ENCODE measurements around the gene LCE3A. TPM values are rescaled to one million over a fixed set of nuclear protein-coding genes. Genes with fewer than 3 reads are reported as not detected.

The LCE3A gene
- total RNA-seq, 1 donor from 2014 or later: not detected

DNA sequence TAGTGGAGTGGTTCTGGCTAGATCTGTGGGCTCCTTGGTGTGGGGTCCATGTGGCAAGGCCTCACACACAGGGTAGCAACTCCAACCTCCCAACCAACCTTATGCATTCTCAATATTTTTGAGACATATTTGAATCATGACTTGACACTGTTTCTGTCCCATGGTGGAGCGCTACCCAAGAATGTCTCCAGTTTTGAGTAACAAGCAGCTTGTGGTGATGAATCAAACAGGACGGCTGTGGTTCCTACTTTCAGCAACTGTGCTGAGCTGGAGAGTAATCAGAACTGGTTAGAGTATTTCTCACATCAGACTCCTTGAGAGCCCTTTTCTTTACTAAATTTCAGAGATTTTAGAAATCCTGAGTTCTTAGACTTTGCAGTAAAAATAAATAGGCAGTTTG lies 45.7 kb downstream of the LCE3A start:
- no peak for DNase-seq
- H3K27me3 ChIP-seq (ENCODE audit: low read depth): peaks cover 12% of the 10 kb centered on the region
- H3K4me1 ChIP-seq: no peaks in the 10 kb centered on the region
- H3K27ac ChIP-seq (replicated peaks): no peak overlapping the region
- intact Hi-C loops (cut with micrococcal nuclease): no loop called here
- no peaks in the 10 kb centered on the region for H3K36me3 ChIP-seq
- H3K4me3 ChIP-seq: no peak overlapping the region
- no peaks in the 10 kb centered on the region for H3K9me3 ChIP-seq (replicated peaks)
- TF ChIP-seq, protein P1, sequence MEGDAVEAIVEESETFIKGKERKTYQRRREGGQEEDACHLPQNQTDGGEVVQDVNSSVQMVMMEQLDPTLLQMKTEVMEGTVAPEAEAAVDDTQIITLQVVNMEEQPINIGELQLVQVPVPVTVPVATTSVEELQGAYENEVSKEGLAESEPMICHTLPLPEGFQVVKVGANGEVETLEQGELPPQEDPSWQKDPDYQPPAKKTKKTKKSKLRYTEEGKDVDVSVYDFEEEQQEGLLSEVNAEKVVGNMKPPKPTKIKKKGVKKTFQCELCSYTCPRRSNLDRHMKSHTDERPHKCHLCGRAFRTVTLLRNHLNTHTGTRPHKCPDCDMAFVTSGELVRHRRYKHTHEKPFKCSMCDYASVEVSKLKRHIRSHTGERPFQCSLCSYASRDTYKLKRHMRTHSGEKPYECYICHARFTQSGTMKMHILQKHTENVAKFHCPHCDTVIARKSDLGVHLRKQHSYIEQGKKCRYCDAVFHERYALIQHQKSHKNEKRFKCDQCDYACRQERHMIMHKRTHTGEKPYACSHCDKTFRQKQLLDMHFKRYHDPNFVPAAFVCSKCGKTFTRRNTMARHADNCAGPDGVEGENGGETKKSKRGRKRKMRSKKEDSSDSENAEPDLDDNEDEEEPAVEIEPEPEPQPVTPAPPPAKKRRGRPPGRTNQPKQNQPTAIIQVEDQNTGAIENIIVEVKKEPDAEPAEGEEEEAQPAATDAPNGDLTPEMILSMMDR (IDR thresholded peaks at IDR 0.05; ENCODE audit: borderline replicate concordance): no peak

Other genes starting within 250 kb of the LCE3A start
- gene CRNN, start 208.8 kb downstream of the LCE3A start, total RNA-seq: not detected
- gene LCE5A, start 112.3 kb downstream of the LCE3A start, total RNA-seq: not detected
- gene CRCT1, start 108.6 kb downstream of the LCE3A start, total RNA-seq: not detected
- gene LCE3E, start 56.3 kb downstream of the LCE3A start, total RNA-seq: not detected
- not detected for gene LCE3D, start 42.6 kb downstream of the LCE3A start, total RNA-seq
- not detected for gene LCE3C, start 22.9 kb downstream of the LCE3A start, total RNA-seq
- gene LCE3B, start 9.3 kb downstream of the LCE3A start, total RNA-seq: not detected
- gene LCE2D, start 40.3 kb upstream of the LCE3A start, total RNA-seq: not detected
- not detected for gene LCE2C, start 52.2 kb upstream of the LCE3A start, total RNA-seq
- not detected for gene LCE2B, start 63.0 kb upstream of the LCE3A start, total RNA-seq
- not detected for gene LCE2A, start 75.2 kb upstream of the LCE3A start, total RNA-seq
- gene LCE4A, start 85.1 kb upstream of the LCE3A start, total RNA-seq: not detected
- gene KPRP, start 134.9 kb upstream of the LCE3A start, total RNA-seq: not detected
- not detected for gene LCE1F, start 152.0 kb upstream of the LCE3A start, total RNA-seq
- not detected for gene LCE1E, start 163.2 kb upstream of the LCE3A start, total RNA-seq
- gene LCE1D, start 173.6 kb upstream of the LCE3A start, total RNA-seq: not detected
- gene LCE1C, start 183.5 kb upstream of the LCE3A start, total RNA-seq: not detected
- not detected for gene LCE1B, start 188.9 kb upstream of the LCE3A start, total RNA-seq
- gene LCE1A, start 204.4 kb upstream of the LCE3A start, total RNA-seq: not detected
- gene LCE6A, start 219.8 kb upstream of the LCE3A start, total RNA-seq: not detected
- gene LCE7A, start 236.9 kb upstream of the LCE3A start, total RNA-seq: not detected

Data from left ventricle myocardium inferior (tissue), 1 donor.